Sigmoid colon (tissue), 7 donors: ENCODE results near the gene PIK3CB. TPM values are rescaled to one million over a fixed set of nuclear protein-coding genes. Genes with fewer than 3 reads are reported as not detected.
"Not testable (repeated sequence)": the region's sequence is repeated elsewhere in the genome, so short reads cannot be mapped to it uniquely, and the experiment has no call there.

Experiments used
- DNase-seq: peaks from one replicate; pipeline ENCODE4 v3.0.0-alpha.2; 2019
- H3K27ac ChIP-seq, 4 donors: fragments of 200-600 bp; sonication (generic); one replicate each; pipeline ENCODE4 v1.5.1; 2016 to 2019; ENCODE audit warnings: mild to moderate bottlenecking in 1 of 4
- H3K27me3 ChIP-seq, 3 donors: fragments of 200-600 bp; sonication (generic); one replicate each; pipeline ENCODE4 v1.5.1; 2019; ENCODE audit warnings: mild to moderate bottlenecking in 1 of 3
- H3K36me3 ChIP-seq, 4 donors: fragments of 200-600 bp; sonication (generic); one replicate each; pipeline ENCODE4 v1.5.1; 2016 to 2019
- H3K4me1 ChIP-seq, 4 donors: fragments of 200-600 bp; sonication (generic); one replicate each; pipeline ENCODE4 v1.5.1; 2017 to 2019
- H3K4me3 ChIP-seq, 4 donors: fragments of 200-600 bp; sonication (generic); one replicate each; pipeline ENCODE4 v1.5.1; 2017 to 2019; ENCODE audit warnings: mild to moderate bottlenecking in 2 of 4, moderate library complexity in 1 of 4
- H3K9me3 ChIP-seq, 4 donors: fragments of 200-600 bp in 3 of 4; sonication (generic) in 3 of 4; one replicate each; pipeline versions ENCODE4 v1.5.1 to v1.6.1; 2013 to 2019
- EP300 ChIP-seq, 4 donors: sonication (generic); formaldehyde crosslinking; IDR thresholded peaks; one replicate each; pipeline ENCODE4 v1.6.1; 2017; ENCODE audit warnings: antibody characterized with exemption in 4 of 4
- POLR2A ChIP-seq, 2 donors: fragments of 450-650 bp; IDR thresholded peaks; one replicate each; pipeline ENCODE4 v1.6.1; 2016; ENCODE audit warnings: antibody characterized with exemption in 2 of 2, mild to moderate bottlenecking in 2 of 2, moderate library complexity in 2 of 2
- POLR2AphosphoS5 ChIP-seq, 4 donors: sonication (generic); formaldehyde crosslinking; IDR thresholded peaks; one replicate each; pipeline ENCODE4 v1.6.1; 2017; ENCODE audit warnings: antibody characterized with exemption in 4 of 4
- WGBS, 2 donors: extraction: QIAGEN DNeasy Blood & Tissue Kit; methylation state at CpG; one replicate each; pipeline ENCODE4 v1.1.7; 2013; 5-methylcytosine and 5-hydroxymethylcytosine counted together
- intact Hi-C: fragments of 100-400 bp; cut with DNase I; formaldehyde crosslinking; loops from one replicate; pipeline ENCODE4 v1.15.1; 2023
- polyA plus RNA-seq, 3 donors: library from polyadenylated mRNA; stranded (reverse); fragments of 200-250 nt; gene quantifications; one replicate each; pipeline ENCODE4 v1.2.3, GENCODE V29; 2013
- total RNA-seq, 4 donors: library from RNA; depleted of rRNA; stranded (reverse); fragments of >200 nt; gene quantifications; one replicate each; pipeline ENCODE4 v1.1.0, GENCODE V29; 2016
- TF ChIP-seq, protein P1 (sequence below), 4 experiments: fragments of 450-650 bp in 3 of 4; fragments of 200-600 bp in 1 of 4; IDR thresholded peaks; one replicate each; pipeline ENCODE4 v1.5.1; 2016 to 2019; ENCODE audit warnings: antibody characterized with exemption in 4 of 4, mild to moderate bottlenecking in 3 of 4, moderate library complexity in 2 of 4
- donor health status: healthy with polysubstance abuse.
- donor health status: Bipolar disorder and iron deficiency.
- donor health status: healthy.

PIK3CB gene
- total and polyA plus RNA-seq, 7 donors = 17.4 to 29.5 (median 22.0) TPM

DNA sequence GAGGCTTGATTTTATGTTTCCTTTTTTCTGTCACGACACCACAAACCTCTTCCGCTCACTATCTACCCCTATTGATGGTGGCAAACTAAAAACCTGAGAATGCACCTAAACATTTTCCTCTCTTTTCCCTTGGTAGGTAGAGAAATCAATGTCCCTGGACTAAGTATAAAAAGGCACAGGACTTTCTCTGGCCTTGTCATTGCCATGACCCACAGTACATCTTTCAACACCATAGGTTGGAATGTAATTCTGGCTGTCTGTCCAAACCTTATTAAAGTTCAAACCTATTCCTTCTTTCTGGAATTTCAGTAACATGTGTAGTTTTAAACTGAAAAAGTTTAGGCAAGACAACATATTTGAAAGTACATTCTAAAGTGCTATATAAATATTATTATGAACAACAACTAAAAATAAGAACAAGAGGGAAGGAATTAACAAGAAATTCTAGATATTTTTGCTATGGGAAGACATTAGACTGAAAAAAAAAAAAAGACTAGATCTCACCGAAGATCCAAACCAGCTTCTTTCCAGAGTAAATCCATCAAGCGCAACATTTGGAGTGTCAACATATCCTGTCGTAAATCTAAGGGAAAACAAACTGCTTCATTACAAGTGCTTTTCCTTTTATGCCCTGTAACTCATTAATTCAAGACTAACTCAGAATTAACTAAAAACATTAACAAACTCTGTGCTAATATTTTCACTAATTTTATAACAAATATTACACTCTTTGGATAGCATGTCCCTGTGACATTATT is 153.1 kb downstream of the PIK3CB start:
- WGBS, 2 donors = 58 to 69% methylated on average over 5 of the region's 5 CpGs
- H3K36me3 ChIP-seq = peaks cover 0 to 38% (median 3%) of the 10 kb centered on the region in 4 donors

DNA sequence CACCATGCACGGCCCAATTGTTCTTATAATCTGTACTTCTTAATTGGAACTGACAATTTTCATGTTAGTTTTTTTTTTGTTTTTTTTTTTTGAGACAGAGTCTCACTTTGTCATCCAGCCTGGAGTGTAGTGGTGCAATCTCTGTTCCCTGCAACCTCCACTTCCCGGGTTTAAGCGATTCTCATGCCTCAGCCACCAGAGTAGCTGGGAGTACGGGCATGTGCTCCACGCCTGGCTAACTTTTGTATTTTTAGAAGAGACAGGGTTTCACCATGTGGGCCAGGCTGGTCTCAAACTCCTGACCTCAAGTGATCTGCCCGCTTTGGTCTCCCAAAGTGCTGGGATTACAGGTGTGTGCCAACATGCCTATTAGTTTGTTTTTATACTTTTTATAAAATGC is 153.8 kb downstream of the PIK3CB start:
- H3K4me1 ChIP-seq, DNase-seq, intact Hi-C loops, H3K27me3 ChIP-seq, H3K27ac ChIP-seq, H3K9me3 ChIP-seq, H3K4me3 ChIP-seq: not testable (repeated sequence)
- H3K36me3 ChIP-seq = peaks cover 0 to 45% (median 3%) of the 10 kb centered on the region in 4 donors
- WGBS, 2 donors = 94 to 95% methylated on average over 6 of the region's 6 CpGs

More for the DNA sequence above, 153.1 kb downstream of the PIK3CB start:
- H3K9me3 ChIP-seq = no peaks in the 10 kb centered on the region
- H3K27me3 ChIP-seq = no peaks in the 10 kb centered on the region
- no peak overlapping the region for H3K27ac ChIP-seq
- no peaks in the 10 kb centered on the region for H3K4me1 ChIP-seq
- no peak overlapping the region for H3K4me3 ChIP-seq
- intact Hi-C loops = no loop called here
- no peak for DNase-seq
- no peak for TF ChIP-seq POLR2AphosphoS5 (IDR thresholded peaks at IDR 0.05)
- TF ChIP-seq, protein P1, sequence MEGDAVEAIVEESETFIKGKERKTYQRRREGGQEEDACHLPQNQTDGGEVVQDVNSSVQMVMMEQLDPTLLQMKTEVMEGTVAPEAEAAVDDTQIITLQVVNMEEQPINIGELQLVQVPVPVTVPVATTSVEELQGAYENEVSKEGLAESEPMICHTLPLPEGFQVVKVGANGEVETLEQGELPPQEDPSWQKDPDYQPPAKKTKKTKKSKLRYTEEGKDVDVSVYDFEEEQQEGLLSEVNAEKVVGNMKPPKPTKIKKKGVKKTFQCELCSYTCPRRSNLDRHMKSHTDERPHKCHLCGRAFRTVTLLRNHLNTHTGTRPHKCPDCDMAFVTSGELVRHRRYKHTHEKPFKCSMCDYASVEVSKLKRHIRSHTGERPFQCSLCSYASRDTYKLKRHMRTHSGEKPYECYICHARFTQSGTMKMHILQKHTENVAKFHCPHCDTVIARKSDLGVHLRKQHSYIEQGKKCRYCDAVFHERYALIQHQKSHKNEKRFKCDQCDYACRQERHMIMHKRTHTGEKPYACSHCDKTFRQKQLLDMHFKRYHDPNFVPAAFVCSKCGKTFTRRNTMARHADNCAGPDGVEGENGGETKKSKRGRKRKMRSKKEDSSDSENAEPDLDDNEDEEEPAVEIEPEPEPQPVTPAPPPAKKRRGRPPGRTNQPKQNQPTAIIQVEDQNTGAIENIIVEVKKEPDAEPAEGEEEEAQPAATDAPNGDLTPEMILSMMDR (IDR thresholded peaks at IDR 0.05) = no peak
- no peak for TF ChIP-seq POLR2A (IDR thresholded peaks at IDR 0.05)
- TF ChIP-seq EP300 (IDR thresholded peaks at IDR 0.05) = no peak

DNA sequence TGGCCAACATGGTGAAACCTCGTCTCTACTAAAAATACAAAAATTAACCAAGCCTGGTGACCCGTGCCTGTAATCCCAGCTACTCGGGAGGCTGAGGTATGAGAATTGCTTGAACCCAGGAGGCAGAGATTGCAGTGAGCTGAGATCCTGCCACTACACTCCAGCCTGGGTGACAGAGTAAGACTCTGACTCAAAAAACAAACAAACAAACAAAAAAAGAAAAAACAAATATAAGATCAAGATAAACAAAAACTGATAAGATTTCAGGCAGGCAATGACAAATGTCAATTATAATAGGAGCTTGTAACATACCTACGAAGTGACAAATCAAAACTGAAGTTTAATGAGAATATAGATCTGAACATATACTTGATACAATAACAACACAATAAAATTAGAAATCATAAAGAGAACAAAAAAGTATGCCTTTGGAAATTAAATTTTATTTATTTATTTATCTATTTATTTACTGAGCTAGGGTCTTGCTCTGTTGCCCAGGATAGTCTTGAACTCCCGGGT is 155.8 kb downstream of the PIK3CB start:
- TF ChIP-seq POLR2A (IDR thresholded peaks at IDR 0.05) = no peak
- peaks cover 0 to 52% (median 6%) of the 10 kb centered on the region in 4 donors for H3K36me3 ChIP-seq
- 94% methylated on average over 5 of the region's 5 CpGs for WGBS, 2 donors
- H3K4me3 ChIP-seq = no peak overlapping the region
- DNase-seq = no peak
- H3K27me3 ChIP-seq = no peaks in the 10 kb centered on the region
- peaks cover 0 to 8% (median 4%) of the 10 kb centered on the region in 4 donors for H3K9me3 ChIP-seq
- no peak overlapping the region for H3K27ac ChIP-seq
- intact Hi-C loops = no loop called here
- peaks cover 0 to 2% (median 0%) of the 10 kb centered on the region in 4 donors for H3K4me1 ChIP-seq

DNA sequence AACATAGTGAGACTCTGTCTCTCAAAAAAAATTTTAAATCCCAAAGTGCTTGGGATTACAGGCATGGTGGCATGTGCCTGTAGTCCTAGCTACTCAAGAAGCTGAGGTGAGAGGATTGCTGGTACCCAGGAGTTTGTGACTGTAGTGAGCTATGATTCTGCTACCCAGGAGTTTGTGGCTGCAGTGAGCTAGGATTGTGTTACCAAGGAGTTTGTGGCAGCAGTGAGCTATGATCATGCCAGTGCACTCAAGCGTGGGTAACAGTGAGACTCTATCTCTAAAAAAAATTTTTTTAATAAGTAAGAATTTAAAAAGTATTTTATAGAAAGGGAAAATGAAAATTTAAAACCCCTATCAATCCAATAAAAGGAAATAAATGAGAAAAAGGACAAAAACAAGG is 156.6 kb downstream of the PIK3CB start:
- intact Hi-C loops = no loop called here
- no peak for DNase-seq
- H3K9me3 ChIP-seq = peaks cover 0 to 8% (median 4%) of the 10 kb centered on the region in 4 donors
- no peak overlapping the region for H3K27ac ChIP-seq
- H3K27me3 ChIP-seq = no peaks in the 10 kb centered on the region
- WGBS, 2 donors = 98 to 100% methylated on average over 1 of the region's 1 CpG
- TF ChIP-seq POLR2A (IDR thresholded peaks at IDR 0.05) (no peak), POLR2AphosphoS5 (IDR thresholded peaks at IDR 0.05) (no peak), EP300 (IDR thresholded peaks at IDR 0.05) (no peak)
- TF ChIP-seq, protein P1 (IDR thresholded peaks at IDR 0.05) = no peak
- peaks cover 0 to 6% (median 0%) of the 10 kb centered on the region in 4 donors for H3K4me1 ChIP-seq
- H3K4me3 ChIP-seq = no peak overlapping the region
- H3K36me3 ChIP-seq = peaks cover 0 to 46% (median 6%) of the 10 kb centered on the region in 4 donors

DNA sequence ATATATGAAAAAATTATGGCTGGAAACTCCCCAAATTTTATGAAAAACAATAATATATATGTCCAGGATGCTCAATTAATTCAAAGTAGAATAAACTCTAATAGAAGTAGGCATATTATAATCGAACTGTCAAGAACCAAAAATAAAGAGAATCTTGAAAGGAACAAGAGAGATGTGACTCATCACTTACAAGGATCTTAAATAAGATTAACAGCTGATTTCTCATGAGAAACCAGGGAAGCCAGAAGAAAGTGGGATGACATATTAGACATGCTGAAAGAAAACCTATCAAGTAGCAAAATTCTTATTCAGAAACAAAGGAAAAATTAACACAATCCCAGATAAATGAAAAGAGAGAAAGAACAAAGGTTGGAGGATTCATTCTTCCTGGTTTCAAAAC is 159.3 kb downstream of the PIK3CB start:
- Histone ChIP-seq H3K4me1 (peaks cover 0 to 6% (median under 1%) of the 10 kb centered on the region in 4 donors), H3K36me3 (peaks cover 0 to 24% (median 6%) of the 10 kb centered on the region in 4 donors), H3K27ac (no peak overlapping the region), H3K9me3 (peaks cover 0 to 8% (median 4%) of the 10 kb centered on the region in 4 donors), H3K27me3 (no peaks in the 10 kb centered on the region), H3K4me3 (no peak overlapping the region)
- 94 to 96% methylated on average over 1 of the region's 1 CpG for WGBS, 2 donors
- no peak for DNase-seq
- intact Hi-C loops = no loop called here
- TF ChIP-seq POLR2A (IDR thresholded peaks at IDR 0.05) (no peak), POLR2AphosphoS5 (IDR thresholded peaks at IDR 0.05) (no peak), EP300 (IDR thresholded peaks at IDR 0.05) (no peak)
- TF ChIP-seq, protein P1 (IDR thresholded peaks at IDR 0.05) = no peak
